Liver (tissue), 9 donors: Measurements from ENCODE around the gene IL32. TPM values are rescaled to one million over a fixed set of nuclear protein-coding genes. Genes with fewer than 3 reads are reported as not detected.
"Not testable (repeated sequence)": the region's sequence is repeated elsewhere in the genome, so short reads cannot be mapped to it uniquely, and the experiment has no call there.

Source experiments
- DNase-seq: peaks from one replicate; pipeline ENCODE4 v3.0.0-alpha.2; 2017; ENCODE audit warnings: low spot score
- H3K27ac ChIP-seq, 2 donors: one replicate each; pipeline ENCODE4 v1.7.0; 2013; ENCODE audit warnings: inconsistent platforms in 2 of 2, low read length in 2 of 2, control low read depth in 1 of 2, low read depth in 1 of 2, mild to moderate bottlenecking in 1 of 2
- H3K27me3 ChIP-seq, 4 donors: one replicate each; pipeline versions ENCODE4 v1.6.1 to v1.7.0; 2013; ENCODE audit warnings: low read length in 3 of 4, inconsistent platforms in 1 of 4, mild to moderate bottlenecking in 1 of 4, moderate library complexity in 1 of 4; ENCODE audit not compliant: control insufficient read depth in 4 of 4, insufficient read depth in 4 of 4
- H3K36me3 ChIP-seq, 4 donors: one replicate each; pipeline versions ENCODE4 v1.6.1 to v1.7.0; 2013; ENCODE audit warnings: low read length in 3 of 4, mild to moderate bottlenecking in 3 of 4, low read depth in 1 of 4, moderate library complexity in 1 of 4; ENCODE audit not compliant: control insufficient read depth in 4 of 4, insufficient read depth in 3 of 4
- H3K4me1 ChIP-seq, 4 donors: one replicate each; pipeline versions ENCODE4 v1.6.1 to v1.7.0; 2013; ENCODE audit warnings: low read length in 3 of 4, mild to moderate bottlenecking in 3 of 4, moderate library complexity in 1 of 4; ENCODE audit not compliant: control insufficient read depth in 4 of 4, insufficient read depth in 4 of 4
- H3K4me3 ChIP-seq, 3 donors: one replicate each; pipeline versions ENCODE4 v1.6.1 to v1.7.0; 2013; ENCODE audit warnings: low read length in 3 of 3, control low read depth in 1 of 3, low read depth in 1 of 3, mild to moderate bottlenecking in 1 of 3
- H3K9ac ChIP-seq, 2 donors: one replicate each; pipeline ENCODE4 v1.7.0; 2013; ENCODE audit warnings: low read length in 2 of 2, mild to moderate bottlenecking in 2 of 2, moderate library complexity in 2 of 2, control low read depth in 1 of 2, low read depth in 1 of 2
- H3K9me3 ChIP-seq, 4 donors: one replicate each; pipeline versions ENCODE4 v1.6.1 to v1.7.0; 2013; ENCODE audit warnings: low read length in 3 of 4; ENCODE audit not compliant: control insufficient read depth in 4 of 4
- JUND ChIP-seq, 2 donors: IDR thresholded peaks; 2 replicates each; pipeline ENCODE4 v1.6.1; 2016; ENCODE audit warnings: antibody characterized with exemption in 2 of 2
- RAD21 ChIP-seq, 2 donors: IDR thresholded peaks; 2 replicates each; pipeline ENCODE4 v1.6.1; 2016; ENCODE audit warnings: antibody characterized with exemption in 2 of 2, mild to moderate bottlenecking in 2 of 2
- RXRA ChIP-seq, 2 donors: IDR thresholded peaks; 2 replicates each; pipeline ENCODE4 v1.6.1; 2017 to 2018; ENCODE audit warnings: antibody characterized with exemption in 2 of 2, mild to moderate bottlenecking in 1 of 2
- TAF1 ChIP-seq: conservative IDR thresholded peaks from 2 replicates; pipeline ENCODE4 v1.6.1; 2016; ENCODE audit warnings: antibody characterized with exemption, mild to moderate bottlenecking
- WGBS: extraction: QIAGEN DNeasy Blood & Tissue Kit; methylation state at CpG from one replicate; pipeline ENCODE4 v1.1.7; 2013; 5-methylcytosine and 5-hydroxymethylcytosine counted together
- polyA plus RNA-seq, 2 donors: library from polyadenylated mRNA; stranded (reverse) in 1 of 2; unstranded in 1 of 2; fragments of 200-250 nt in 1 of 2; fragments of >200 nt in 1 of 2; fragmentation: Nextera tagmentation in 1 of 2; extraction: Ambion mirVana in 1 of 2; gene quantifications; one replicate each; pipeline versions ENCODE4 v1.2.1 to v1.2.3, GENCODE V29; 2013 to 2015
- total RNA-seq, 2 donors: library from RNA; depleted of rRNA; stranded (reverse); fragments of >200 nt; gene quantifications; one replicate each; pipeline ENCODE4 v1.2.3, GENCODE V29; 2014
- TF ChIP-seq, protein P1 (sequence below): IDR thresholded peaks from 2 replicates; pipeline ENCODE4 v1.6.1; 2016; ENCODE audit warnings: antibody characterized with exemption
- TF ChIP-seq, protein P2 (sequence below): IDR thresholded peaks from 2 replicates; pipeline ENCODE4 v1.6.1; 2016; ENCODE audit warnings: antibody characterized with exemption, mild to moderate bottlenecking
- TF ChIP-seq, protein P3 (sequence below): fragments of 150-350 bp; IDR thresholded peaks from 2 replicates; pipeline ENCODE4 v1.5.1; 2017; ENCODE audit warnings: improper control_type of control experiment, low read depth, low read length; ENCODE audit not compliant: missing input control
- donor health status: healthy.
- donor health status: healthy.
- donor health status: healthy.
- donor health status: healthy.
- donor health status: healthy.

Gene IL32
- total and polyA plus RNA-seq, 4 donors: 8.6 to 328 (median 196) TPM

DNA sequence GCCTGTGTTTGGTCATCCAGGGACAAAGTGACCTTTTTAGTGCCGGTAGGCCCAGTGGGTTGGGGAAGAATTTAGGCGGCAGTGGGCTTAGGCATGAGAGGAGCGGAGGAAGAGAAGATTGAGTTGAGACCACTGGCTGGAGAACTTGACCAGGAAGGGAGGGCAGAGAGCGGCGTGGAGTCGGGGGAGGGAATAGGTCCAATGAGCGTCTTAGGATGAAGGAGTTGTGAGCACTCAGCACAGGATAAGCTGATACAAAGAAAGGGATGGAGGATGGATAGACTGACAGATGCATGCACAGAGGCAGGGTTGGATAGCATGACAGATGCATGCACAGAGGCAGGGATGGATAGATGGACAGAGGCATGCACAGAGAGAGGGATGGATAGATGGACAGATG, 8.0 kb downstream of the IL32 start:
- H3K36me3 ChIP-seq: peaks cover 0 to 4% (median 2%) of the 10 kb centered on the region in 4 donors
- no peak for TF ChIP-seq RXRA (IDR thresholded peaks at IDR 0.05)
- H3K27ac ChIP-seq: no peak overlapping the region
- peaks cover 0 to 11% (median 3%) of the 10 kb centered on the region in 4 donors for H3K4me1 ChIP-seq
- WGBS: 85% methylated on average over 7 of the region's 7 CpGs
- H3K4me3 ChIP-seq: no peak overlapping the region
- no peak for DNase-seq
- H3K9ac ChIP-seq: no peak overlapping the region
- no peaks in the 10 kb centered on the region for H3K27me3 ChIP-seq
- no peaks in the 10 kb centered on the region for H3K9me3 ChIP-seq

GRCh38 chr16:3074860-3075522, 9.6 kb downstream of the IL32 start:
- TF ChIP-seq JUND (IDR thresholded peaks at IDR 0.05): no peak
- TF ChIP-seq, protein P1, sequence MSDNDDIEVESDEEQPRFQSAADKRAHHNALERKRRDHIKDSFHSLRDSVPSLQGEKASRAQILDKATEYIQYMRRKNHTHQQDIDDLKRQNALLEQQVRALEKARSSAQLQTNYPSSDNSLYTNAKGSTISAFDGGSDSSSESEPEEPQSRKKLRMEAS: no peak
- no peak for DNase-seq
- H3K9me3 ChIP-seq: no peaks in the 10 kb centered on the region
- H3K36me3 ChIP-seq: no peaks in the 10 kb centered on the region
- peaks cover 0 to 11% (median 3%) of the 10 kb centered on the region in 4 donors for H3K4me1 ChIP-seq
- no peak overlapping the region for H3K4me3 ChIP-seq
- H3K9ac ChIP-seq: no peak overlapping the region
- WGBS: 57% methylated on average over 9 of the region's 9 CpGs
- no peaks in the 10 kb centered on the region for H3K27me3 ChIP-seq
- peak overlapping the region; percentile 41 to 61 for H3K27ac ChIP-seq

DNA sequence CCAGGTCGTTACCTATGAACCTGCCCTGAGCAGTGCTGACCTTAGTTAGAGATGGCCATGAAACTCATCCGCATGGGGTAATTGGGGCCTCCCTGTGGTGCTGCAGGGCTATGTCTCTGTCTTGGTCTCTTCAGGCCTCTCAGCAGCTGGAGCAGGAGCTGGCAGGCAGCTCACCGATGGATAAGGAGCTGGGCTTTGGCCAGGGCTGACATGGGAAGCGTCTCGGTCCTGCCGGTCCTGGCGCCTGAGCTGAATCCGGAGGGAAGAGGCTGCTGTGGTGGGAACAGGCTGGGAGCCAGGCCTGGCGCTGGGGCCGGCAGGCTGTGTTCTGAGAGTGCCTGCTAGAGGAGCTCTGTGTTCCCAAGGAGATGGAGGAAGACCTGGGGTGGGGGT, 10.1 kb downstream of the IL32 start:
- DNase-seq: no peak
- Histone ChIP-seq H3K9me3 (no peaks in the 10 kb centered on the region), H3K36me3 (no peaks in the 10 kb centered on the region), H3K27me3 (no peaks in the 10 kb centered on the region), H3K9ac (no peak overlapping the region), H3K4me1 (peaks cover 0 to 11% (median 3%) of the 10 kb centered on the region in 4 donors), H3K4me3 (no peak overlapping the region), H3K27ac (peak overlapping the region; percentile 29 to 61)
- WGBS: 47% methylated on average over 10 of the region's 10 CpGs
- TF ChIP-seq RAD21 (IDR thresholded peaks at IDR 0.05) (no peak), RXRA (IDR thresholded peaks at IDR 0.05) (no peak), JUND (IDR thresholded peaks at IDR 0.05) (no peak)

DNA sequence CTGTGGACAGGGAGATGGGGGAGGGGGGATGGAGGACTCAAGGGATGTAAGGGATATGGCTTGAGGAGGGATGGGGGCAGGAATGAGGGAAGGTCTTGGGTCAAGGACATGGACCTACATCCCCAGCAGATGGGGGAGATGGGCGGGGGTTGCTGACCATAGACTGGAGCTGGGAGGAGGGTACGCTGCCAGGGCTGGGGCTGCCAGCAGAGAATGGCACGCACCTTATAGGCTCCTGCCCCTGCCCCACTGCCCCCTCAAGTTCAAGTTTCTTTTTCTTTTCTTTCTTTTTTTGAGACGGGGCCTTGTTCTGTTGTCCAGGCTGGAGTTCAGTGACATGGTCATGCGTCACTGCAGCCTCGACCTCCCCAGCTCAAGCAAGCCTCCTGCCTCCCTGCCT, 10.5 kb downstream of the IL32 start:
- Histone ChIP-seq H3K27ac (peak overlapping the region in 1 of 2 donors; percentile 29), H3K4me1 (peaks cover 0 to 11% (median 3%) of the 10 kb centered on the region in 4 donors)
- not testable (repeated sequence) for H3K27me3 ChIP-seq, H3K9me3 ChIP-seq, DNase-seq, H3K9ac ChIP-seq, H3K4me3 ChIP-seq, H3K36me3 ChIP-seq
- 80% methylated on average over 6 of the region's 6 CpGs for WGBS

DNA sequence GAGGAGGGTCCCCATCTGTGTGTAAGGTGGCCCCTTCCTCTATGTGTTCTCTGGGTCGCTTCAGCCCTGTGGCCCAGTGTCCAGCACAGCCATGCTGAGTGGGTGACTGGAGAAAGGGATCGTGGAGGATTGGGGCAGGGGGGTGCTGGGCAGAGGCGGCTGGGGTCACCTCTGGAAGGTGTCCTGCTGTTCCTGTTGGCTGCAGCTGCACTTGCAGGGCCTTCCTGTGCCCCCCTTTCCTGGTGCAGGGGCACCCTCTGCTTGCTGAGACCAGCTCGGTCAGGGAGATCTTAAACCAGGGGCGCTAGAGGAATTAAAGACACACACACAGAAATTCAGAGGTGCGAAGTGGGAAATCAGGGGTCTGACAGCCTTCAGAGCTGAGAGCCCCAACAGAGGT, 11.1 kb downstream of the IL32 start:
- no peak overlapping the region for H3K9ac ChIP-seq
- H3K27me3 ChIP-seq: no peaks in the 10 kb centered on the region
- TF ChIP-seq, protein P2, sequence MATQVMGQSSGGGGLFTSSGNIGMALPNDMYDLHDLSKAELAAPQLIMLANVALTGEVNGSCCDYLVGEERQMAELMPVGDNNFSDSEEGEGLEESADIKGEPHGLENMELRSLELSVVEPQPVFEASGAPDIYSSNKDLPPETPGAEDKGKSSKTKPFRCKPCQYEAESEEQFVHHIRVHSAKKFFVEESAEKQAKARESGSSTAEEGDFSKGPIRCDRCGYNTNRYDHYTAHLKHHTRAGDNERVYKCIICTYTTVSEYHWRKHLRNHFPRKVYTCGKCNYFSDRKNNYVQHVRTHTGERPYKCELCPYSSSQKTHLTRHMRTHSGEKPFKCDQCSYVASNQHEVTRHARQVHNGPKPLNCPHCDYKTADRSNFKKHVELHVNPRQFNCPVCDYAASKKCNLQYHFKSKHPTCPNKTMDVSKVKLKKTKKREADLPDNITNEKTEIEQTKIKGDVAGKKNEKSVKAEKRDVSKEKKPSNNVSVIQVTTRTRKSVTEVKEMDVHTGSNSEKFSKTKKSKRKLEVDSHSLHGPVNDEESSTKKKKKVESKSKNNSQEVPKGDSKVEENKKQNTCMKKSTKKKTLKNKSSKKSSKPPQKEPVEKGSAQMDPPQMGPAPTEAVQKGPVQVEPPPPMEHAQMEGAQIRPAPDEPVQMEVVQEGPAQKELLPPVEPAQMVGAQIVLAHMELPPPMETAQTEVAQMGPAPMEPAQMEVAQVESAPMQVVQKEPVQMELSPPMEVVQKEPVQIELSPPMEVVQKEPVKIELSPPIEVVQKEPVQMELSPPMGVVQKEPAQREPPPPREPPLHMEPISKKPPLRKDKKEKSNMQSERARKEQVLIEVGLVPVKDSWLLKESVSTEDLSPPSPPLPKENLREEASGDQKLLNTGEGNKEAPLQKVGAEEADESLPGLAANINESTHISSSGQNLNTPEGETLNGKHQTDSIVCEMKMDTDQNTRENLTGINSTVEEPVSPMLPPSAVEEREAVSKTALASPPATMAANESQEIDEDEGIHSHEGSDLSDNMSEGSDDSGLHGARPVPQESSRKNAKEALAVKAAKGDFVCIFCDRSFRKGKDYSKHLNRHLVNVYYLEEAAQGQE: no peak
- TF ChIP-seq, protein P3, sequence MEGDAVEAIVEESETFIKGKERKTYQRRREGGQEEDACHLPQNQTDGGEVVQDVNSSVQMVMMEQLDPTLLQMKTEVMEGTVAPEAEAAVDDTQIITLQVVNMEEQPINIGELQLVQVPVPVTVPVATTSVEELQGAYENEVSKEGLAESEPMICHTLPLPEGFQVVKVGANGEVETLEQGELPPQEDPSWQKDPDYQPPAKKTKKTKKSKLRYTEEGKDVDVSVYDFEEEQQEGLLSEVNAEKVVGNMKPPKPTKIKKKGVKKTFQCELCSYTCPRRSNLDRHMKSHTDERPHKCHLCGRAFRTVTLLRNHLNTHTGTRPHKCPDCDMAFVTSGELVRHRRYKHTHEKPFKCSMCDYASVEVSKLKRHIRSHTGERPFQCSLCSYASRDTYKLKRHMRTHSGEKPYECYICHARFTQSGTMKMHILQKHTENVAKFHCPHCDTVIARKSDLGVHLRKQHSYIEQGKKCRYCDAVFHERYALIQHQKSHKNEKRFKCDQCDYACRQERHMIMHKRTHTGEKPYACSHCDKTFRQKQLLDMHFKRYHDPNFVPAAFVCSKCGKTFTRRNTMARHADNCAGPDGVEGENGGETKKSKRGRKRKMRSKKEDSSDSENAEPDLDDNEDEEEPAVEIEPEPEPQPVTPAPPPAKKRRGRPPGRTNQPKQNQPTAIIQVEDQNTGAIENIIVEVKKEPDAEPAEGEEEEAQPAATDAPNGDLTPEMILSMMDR: no peak
- no peak for TF ChIP-seq RXRA (IDR thresholded peaks at IDR 0.05)
- TF ChIP-seq JUND (IDR thresholded peaks at IDR 0.05): no peak
- TF ChIP-seq TAF1: no peak
- no peak for TF ChIP-seq RAD21 (IDR thresholded peaks at IDR 0.05)
- no peaks in the 10 kb centered on the region for H3K36me3 ChIP-seq
- H3K9me3 ChIP-seq: no peaks in the 10 kb centered on the region
- no peak overlapping the region for H3K4me3 ChIP-seq
- DNase-seq: no peak
- H3K4me1 ChIP-seq: peaks cover 0 to 11% (median 3%) of the 10 kb centered on the region in 4 donors
- 89% methylated on average over 6 of the region's 6 CpGs for WGBS
- no peak overlapping the region for H3K27ac ChIP-seq
